Neural cell (in vitro differentiated cells): ENCODE results near the gene CFAP99. TPM values are rescaled to one million over a fixed set of nuclear protein-coding genes. Genes with fewer than 3 reads are reported as not detected.

ENCODE experiments used
- H2AFZ ChIP-seq: fragments of 200-600, 300-800 bp; sonication (generic), shearing (Covaris generic); 2 replicates; pipeline ENCODE4 v1.6.0; 2014; ENCODE audit warnings: low read depth, mild to moderate bottlenecking, antibody characterized with exemption, low read length, moderate library complexity
- H3F3A ChIP-seq: fragments of 200-600 bp; shearing (Covaris generic); 2 replicates; pipeline ENCODE4 v1.6.1; 2016; ENCODE audit warnings: mild to moderate bottlenecking, moderate library complexity, mixed read lengths, antibody characterized with exemption, low read length; ENCODE audit not compliant: insufficient read depth, poor library complexity, severe bottlenecking
- H3K27ac ChIP-seq: fragments of 200-600, 300-800 bp; sonication (generic), shearing (Covaris generic); 2 replicates; pipeline ENCODE4 v1.5.1; 2014; ENCODE audit warnings: mild to moderate bottlenecking, low read length, moderate library complexity
- H3K27me3 ChIP-seq: fragments of 300-800, 200-600 bp; sonication (generic), shearing (Covaris generic); 2 replicates; pipeline ENCODE4 v1.6.0; 2014; ENCODE audit warnings: mild to moderate bottlenecking, low read depth, low read length, moderate library complexity; ENCODE audit not compliant: insufficient read depth
- H3K36me3 ChIP-seq: fragments of 300-800, 200-600 bp; sonication (generic), shearing (Covaris generic); 2 replicates; pipeline ENCODE4 v1.5.1; 2014; ENCODE audit warnings: mild to moderate bottlenecking, antibody characterized with exemption, low read length, moderate library complexity; ENCODE audit not compliant: insufficient read depth
- H3K4me2 ChIP-seq: fragments of 300-800, 200-600 bp; sonication (generic), shearing (Covaris generic); 2 replicates; pipeline ENCODE4 v1.6.0; 2014; ENCODE audit warnings: mild to moderate bottlenecking, low read length
- H3K4me3 ChIP-seq: fragments of 300-800, 200-600 bp; sonication (generic), shearing (Covaris generic); 2 replicates; pipeline ENCODE4 v1.5.1; 2014; ENCODE audit warnings: mild to moderate bottlenecking, low read length, moderate library complexity
- H3K79me2 ChIP-seq: fragments of 200-600 bp; shearing (Covaris generic); replicated peaks from 2 replicates; pipeline ENCODE4 v1.6.0; 2014; ENCODE audit warnings: mild to moderate bottlenecking, low read length, moderate library complexity; ENCODE audit not compliant: insufficient read depth
- H3K9ac ChIP-seq: fragments of 300-800, 200-600 bp; sonication (generic), shearing (Covaris generic); 2 replicates; pipeline ENCODE4 v1.6.1; 2016; ENCODE audit warnings: mild to moderate bottlenecking, low read length, mixed read lengths
- H3K9me2 ChIP-seq: fragments of 200-600 bp; shearing (Covaris generic); 2 replicates; pipeline ENCODE4 v1.6.1; 2016; ENCODE audit warnings: mild to moderate bottlenecking, low read length, mixed read lengths; ENCODE audit not compliant: insufficient read depth
- H3K9me3 ChIP-seq: fragments of 200-600, 300-800 bp; sonication (generic), shearing (Covaris generic); 2 replicates; pipeline ENCODE4 v1.6.1; 2016; ENCODE audit warnings: mild to moderate bottlenecking, mixed run types, low read length, moderate library complexity, mixed read lengths
- H4K20me1 ChIP-seq: fragments of 200-600 bp; shearing (Covaris generic); 2 replicates; pipeline ENCODE4 v1.6.1; 2016; ENCODE audit warnings: mild to moderate bottlenecking, mixed run types; ENCODE audit not compliant: insufficient read depth
- CTCF ChIP-seq: fragments of 450-650 bp; IDR thresholded peaks from 2 replicates; pipeline ENCODE4 v1.5.1; 2014; ENCODE audit warnings: antibody characterized with exemption, mild to moderate bottlenecking, moderate library complexity; ENCODE audit not compliant: poor library complexity, severe bottlenecking
- EP300 ChIP-seq: fragments of 450-650 bp; conservative IDR thresholded peaks from 2 replicates; pipeline ENCODE4 v1.6.1; 2014; ENCODE audit warnings: antibody characterized with exemption, mild to moderate bottlenecking, moderate library complexity; ENCODE audit not compliant: poor library complexity, severe bottlenecking
- EZH2 ChIP-seq: fragments of 200-600, 300-800 bp; shearing (Covaris generic), sonication (generic); IDR thresholded peaks from 2 replicates; pipeline ENCODE4 v1.6.1; 2014; ENCODE audit warnings: antibody characterized with exemption, low read length, borderline replicate concordance, mild to moderate bottlenecking; ENCODE audit not compliant: insufficient read depth, poor library complexity, severe bottlenecking
- MXI1 ChIP-seq: fragments of 450-650 bp; conservative IDR thresholded peaks from 2 replicates; pipeline ENCODE4 v1.6.1; 2014; ENCODE audit warnings: antibody characterized with exemption, mild to moderate bottlenecking; ENCODE audit not compliant: poor library complexity, severe bottlenecking
- POLR2AphosphoS5 ChIP-seq: IDR thresholded peaks from 2 replicates; pipeline ENCODE4 v1.6.1; 2012
- RAD21 ChIP-seq: fragments of 450-650 bp; conservative IDR thresholded peaks from 2 replicates; pipeline ENCODE4 v1.6.1; 2014; ENCODE audit warnings: antibody characterized with exemption, mild to moderate bottlenecking, moderate library complexity
- REST ChIP-seq: IDR thresholded peaks from 2 replicates; pipeline ENCODE4 v1.6.1; 2012; ENCODE audit warnings: borderline replicate concordance
- SMC3 ChIP-seq: fragments of 450-650 bp; conservative IDR thresholded peaks from 2 replicates; pipeline ENCODE4 v1.6.1; 2014; ENCODE audit warnings: antibody characterized with exemption, mild to moderate bottlenecking, moderate library complexity; ENCODE audit not compliant: poor library complexity
- TAF1 ChIP-seq: IDR thresholded peaks from 2 replicates; pipeline ENCODE4 v1.6.1; 2012; ENCODE audit warnings: low read depth
- polyA plus RNA-seq: library from polyadenylated mRNA; depleted of rRNA; stranded (reverse); fragments of >200 nt; gene quantifications from 2 replicates; pipeline ENCODE4 v1.2.3, GENCODE V29; 2014

The CFAP99 gene
- polyA plus RNA-seq, 1 donor from 2014 or later = not detected

- H3K4me3 ChIP-seq = no peak overlapping the region
- H3K27ac ChIP-seq = no peak overlapping the region
- H3K4me2 ChIP-seq = no peak overlapping the region
- no peaks in the 10 kb centered on the region for H3F3A ChIP-seq
- H4K20me1 ChIP-seq = no peaks in the 10 kb centered on the region
- H3K36me3 ChIP-seq = no peaks in the 10 kb centered on the region
- TF ChIP-seq POLR2AphosphoS5 = no peak
- TF ChIP-seq MXI1 = no peak
- TF ChIP-seq EZH2 = no peak
- TF ChIP-seq EP300 = no peak
- no peak for TF ChIP-seq CTCF
- TF ChIP-seq TAF1 = no peak
- no peak for TF ChIP-seq REST
- no peak for TF ChIP-seq SMC3
- TF ChIP-seq RAD21 = no peak
- H3K79me2 ChIP-seq = no peaks in the 10 kb centered on the region
- no peaks in the 10 kb centered on the region for H3K27me3 ChIP-seq
- no peak overlapping the region for H3K9ac ChIP-seq
- no peaks in the 10 kb centered on the region for H3K9me3 ChIP-seq
- no peak overlapping the region for H2AFZ ChIP-seq
- no peaks in the 10 kb centered on the region for H3K9me2 ChIP-seq
Observed at GRCh38 chr4:2394528-2394927, 24.2 kb upstream of the CFAP99 start.

- Histone ChIP-seq H4K20me1 (no peaks in the 10 kb centered on the region), H3K9ac (no peak overlapping the region), H2AFZ (no peak overlapping the region), H3K36me3 (no peaks in the 10 kb centered on the region), H3K79me2 (no peaks in the 10 kb centered on the region), H3K9me2 (no peaks in the 10 kb centered on the region), H3K4me3 (no peak overlapping the region), H3K4me2 (no peak overlapping the region), H3K27me3 (no peaks in the 10 kb centered on the region), H3K27ac (no peak overlapping the region), H3F3A (no peaks in the 10 kb centered on the region), H3K9me3 (no peaks in the 10 kb centered on the region)
- no peak for TF ChIP-seq RAD21
- no peak for TF ChIP-seq EP300
- no peak for TF ChIP-seq POLR2AphosphoS5
- TF ChIP-seq REST = no peak
- no peak for TF ChIP-seq TAF1
- no peak for TF ChIP-seq EZH2
- no peak for TF ChIP-seq SMC3
- TF ChIP-seq MXI1 = no peak
- no peak for TF ChIP-seq CTCF
Observed at GRCh38 chr4:2395038-2395437, 23.7 kb upstream of the CFAP99 start.
